Osteoblast (primary cell): ENCODE results near the gene JMJD6. TPM values are rescaled to one million over a fixed set of nuclear protein-coding genes. Genes with fewer than 3 reads are reported as not detected.
"Not testable (repeated sequence)": the region's sequence is repeated elsewhere in the genome, so short reads cannot be mapped to it uniquely, and the experiment has no call there.

ENCODE experiments used
- DNase-seq: peaks from one replicate; pipeline ENCODE4 v3.0.0; 2011; ENCODE audit warnings: low spot score, mixed read lengths; ENCODE audit not compliant: insufficient read length; ENCODE audit errors: missing footprints
- H2AFZ ChIP-seq: 2 replicates; pipeline ENCODE4 v1.6.0; 2011; ENCODE audit warnings: mild to moderate bottlenecking, low read length
- H3K27ac ChIP-seq: 2 replicates; pipeline ENCODE4 v1.5.1; 2011; ENCODE audit warnings: mild to moderate bottlenecking, low read depth, low read length, moderate library complexity
- H3K27me3 ChIP-seq: 2 replicates; pipeline ENCODE4 v1.6.0; 2012; ENCODE audit warnings: mild to moderate bottlenecking, control low read depth, inconsistent platforms, low read length, moderate library complexity; ENCODE audit not compliant: insufficient read depth
- H3K36me3 ChIP-seq: 2 replicates; pipeline ENCODE4 v1.5.1; 2011; ENCODE audit warnings: mild to moderate bottlenecking, low read length, control low read depth, moderate library complexity; ENCODE audit not compliant: insufficient read depth
- H3K4me1 ChIP-seq: 2 replicates; pipeline ENCODE4 v1.5.1; 2011; ENCODE audit warnings: mild to moderate bottlenecking, low read length, control low read depth, moderate library complexity; ENCODE audit not compliant: insufficient read depth
- H3K4me2 ChIP-seq: 2 replicates; pipeline ENCODE4 v1.6.0; 2011; ENCODE audit warnings: mild to moderate bottlenecking, low read length; ENCODE audit not compliant: insufficient read depth
- H3K4me3 ChIP-seq: fragments of 200-600 bp; sonication (generic); 3 replicates; pipeline ENCODE4 v1.5.1; 2012; ENCODE audit warnings: mild to moderate bottlenecking, low read length, inconsistent platforms; ENCODE audit not compliant: insufficient read depth
- H3K79me2 ChIP-seq: 2 replicates; pipeline ENCODE4 v1.6.0; 2012; ENCODE audit warnings: mild to moderate bottlenecking, low read length, control low read depth, inconsistent platforms; ENCODE audit not compliant: insufficient read depth
- H3K9me3 ChIP-seq: 2 replicates; pipeline ENCODE4 v1.5.1; 2011; ENCODE audit warnings: low read depth, low read length, control low read depth
- H4K20me1 ChIP-seq: 2 replicates; pipeline ENCODE4 v1.6.0; 2012; ENCODE audit warnings: mild to moderate bottlenecking, low read length, control low read depth; ENCODE audit not compliant: insufficient read depth
- total RNA-seq: library from RNA; depleted of rRNA; stranded (reverse); fragments of >200 nt; gene quantifications from 2 replicates; pipeline ENCODE4 v1.2.3, GENCODE V29; 2012
- TF ChIP-seq, protein P1 (sequence below): IDR thresholded peaks from 2 replicates; pipeline ENCODE4 v1.5.1; 2011; ENCODE audit warnings: mild to moderate bottlenecking, low read depth, low read length, moderate library complexity; ENCODE audit errors: extremely low read depth

The JMJD6 gene
- total RNA-seq, 1 donor: 18.8 TPM

DNA sequence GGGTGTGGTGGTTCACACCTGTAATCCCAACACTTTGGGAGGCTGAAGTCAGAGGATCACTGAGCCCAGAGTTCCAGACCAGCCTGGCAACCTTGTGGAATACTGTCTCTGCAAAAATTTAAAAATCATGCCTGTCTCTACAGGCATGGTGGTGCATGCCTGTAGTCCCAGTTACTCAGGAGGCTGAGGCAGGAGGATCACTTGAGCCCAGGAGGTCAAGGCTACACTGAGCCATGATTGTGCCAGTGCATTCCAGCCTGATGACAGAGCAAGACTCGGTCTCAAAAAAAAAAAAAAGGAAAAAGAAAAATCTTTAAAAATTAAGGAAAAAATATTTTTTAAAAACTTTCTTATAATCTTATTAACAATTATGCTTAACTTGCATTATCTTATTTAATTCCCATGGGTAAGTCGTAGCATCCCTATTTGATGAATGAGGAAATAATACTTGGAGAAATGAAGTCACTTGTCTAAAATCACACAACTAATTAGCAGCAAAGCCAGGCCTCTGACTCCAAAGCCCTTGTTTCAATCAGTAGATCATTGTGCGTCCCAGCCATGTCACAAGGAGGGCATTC lies 25.1 kb upstream of the JMJD6 start:
- Histone ChIP-seq H3K79me2 (no peaks in the 10 kb centered on the region), H3K4me3 (no peak overlapping the region), H3K4me1 (no peaks in the 10 kb centered on the region), H3K36me3 (peaks cover 10% of the 10 kb centered on the region), H2AFZ (no peak overlapping the region), H4K20me1 (no peaks in the 10 kb centered on the region), H3K27me3 (no peaks in the 10 kb centered on the region), H3K9me3 (no peaks in the 10 kb centered on the region), H3K27ac (no peak overlapping the region), H3K4me2 (no peak overlapping the region)
- no peak for DNase-seq
- TF ChIP-seq, protein P1, sequence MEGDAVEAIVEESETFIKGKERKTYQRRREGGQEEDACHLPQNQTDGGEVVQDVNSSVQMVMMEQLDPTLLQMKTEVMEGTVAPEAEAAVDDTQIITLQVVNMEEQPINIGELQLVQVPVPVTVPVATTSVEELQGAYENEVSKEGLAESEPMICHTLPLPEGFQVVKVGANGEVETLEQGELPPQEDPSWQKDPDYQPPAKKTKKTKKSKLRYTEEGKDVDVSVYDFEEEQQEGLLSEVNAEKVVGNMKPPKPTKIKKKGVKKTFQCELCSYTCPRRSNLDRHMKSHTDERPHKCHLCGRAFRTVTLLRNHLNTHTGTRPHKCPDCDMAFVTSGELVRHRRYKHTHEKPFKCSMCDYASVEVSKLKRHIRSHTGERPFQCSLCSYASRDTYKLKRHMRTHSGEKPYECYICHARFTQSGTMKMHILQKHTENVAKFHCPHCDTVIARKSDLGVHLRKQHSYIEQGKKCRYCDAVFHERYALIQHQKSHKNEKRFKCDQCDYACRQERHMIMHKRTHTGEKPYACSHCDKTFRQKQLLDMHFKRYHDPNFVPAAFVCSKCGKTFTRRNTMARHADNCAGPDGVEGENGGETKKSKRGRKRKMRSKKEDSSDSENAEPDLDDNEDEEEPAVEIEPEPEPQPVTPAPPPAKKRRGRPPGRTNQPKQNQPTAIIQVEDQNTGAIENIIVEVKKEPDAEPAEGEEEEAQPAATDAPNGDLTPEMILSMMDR: no peak

DNA sequence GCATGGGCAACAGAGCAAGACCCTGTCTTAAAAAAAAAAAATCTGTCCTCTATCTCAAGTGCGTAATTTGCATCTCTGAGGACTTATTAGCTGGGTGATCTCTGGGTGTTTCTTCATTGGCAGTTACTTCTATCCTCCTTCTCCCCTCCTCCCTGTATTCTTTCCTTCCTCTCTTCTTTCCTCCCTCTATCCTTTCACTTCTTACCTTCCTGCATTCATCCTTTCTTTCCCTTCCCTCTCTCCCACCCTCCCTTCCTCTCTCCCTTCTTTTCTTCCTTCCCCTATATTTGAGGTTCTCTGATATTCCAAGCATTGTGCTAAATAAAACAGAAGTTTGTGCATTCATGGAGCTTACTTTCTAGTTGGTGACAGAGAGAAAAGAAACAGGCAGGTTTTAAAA lies 22.3 kb upstream of the JMJD6 start:
- TF ChIP-seq, protein P1: no peak
- Histone ChIP-seq H3K9me3 (no peaks in the 10 kb centered on the region), H3K4me3 (no peak overlapping the region), H4K20me1 (no peaks in the 10 kb centered on the region), H3K36me3 (peaks cover 27% of the 10 kb centered on the region), H2AFZ (no peak overlapping the region), H3K27me3 (no peaks in the 10 kb centered on the region), H3K4me2 (no peak overlapping the region), H3K4me1 (no peaks in the 10 kb centered on the region), H3K79me2 (no peaks in the 10 kb centered on the region), H3K27ac (no peak overlapping the region)
- DNase-seq: no peak

DNA sequence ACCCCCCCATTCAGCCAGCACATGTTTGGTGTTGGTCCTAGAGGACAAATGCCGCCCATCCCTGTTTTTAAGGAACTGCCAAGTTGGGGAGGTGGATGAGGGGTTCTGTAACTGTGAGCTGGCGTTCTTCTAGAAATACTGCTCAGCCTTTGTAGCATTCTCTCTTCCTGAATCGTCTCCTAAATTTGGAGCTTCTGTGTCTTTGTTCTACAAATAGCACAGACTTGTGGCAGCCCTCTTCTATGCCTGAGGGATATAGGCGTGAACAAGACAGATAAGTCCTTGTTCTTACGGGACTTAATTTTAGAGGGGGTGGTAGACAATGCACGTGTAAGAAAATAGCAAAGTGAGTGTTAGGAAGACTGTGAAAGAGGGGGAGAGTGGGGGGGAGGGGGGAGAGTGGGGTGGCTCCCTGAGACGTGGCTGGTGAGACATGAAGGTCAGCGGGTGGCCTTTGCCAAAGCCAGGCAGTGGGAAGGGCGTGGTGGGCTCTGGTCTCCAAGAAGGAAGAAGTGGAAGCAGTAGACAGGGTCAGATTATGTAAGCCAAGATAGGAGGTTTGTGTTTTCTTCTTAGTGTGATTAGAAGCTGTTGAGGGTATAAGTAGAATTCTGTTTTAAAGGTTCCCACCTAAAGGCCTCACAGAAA lies 21.4 kb upstream of the JMJD6 start:
- H4K20me1 ChIP-seq: no peaks in the 10 kb centered on the region
- H3K79me2 ChIP-seq: no peaks in the 10 kb centered on the region
- no peak overlapping the region for H3K4me2 ChIP-seq
- DNase-seq: no peak
- no peak overlapping the region for H2AFZ ChIP-seq
- H3K4me3 ChIP-seq: no peak overlapping the region
- TF ChIP-seq, protein P1: no peak
- no peaks in the 10 kb centered on the region for H3K4me1 ChIP-seq
- no peaks in the 10 kb centered on the region for H3K9me3 ChIP-seq
- H3K27me3 ChIP-seq: no peaks in the 10 kb centered on the region
- H3K36me3 ChIP-seq: peaks cover 24% of the 10 kb centered on the region
- no peak overlapping the region for H3K27ac ChIP-seq

DNA sequence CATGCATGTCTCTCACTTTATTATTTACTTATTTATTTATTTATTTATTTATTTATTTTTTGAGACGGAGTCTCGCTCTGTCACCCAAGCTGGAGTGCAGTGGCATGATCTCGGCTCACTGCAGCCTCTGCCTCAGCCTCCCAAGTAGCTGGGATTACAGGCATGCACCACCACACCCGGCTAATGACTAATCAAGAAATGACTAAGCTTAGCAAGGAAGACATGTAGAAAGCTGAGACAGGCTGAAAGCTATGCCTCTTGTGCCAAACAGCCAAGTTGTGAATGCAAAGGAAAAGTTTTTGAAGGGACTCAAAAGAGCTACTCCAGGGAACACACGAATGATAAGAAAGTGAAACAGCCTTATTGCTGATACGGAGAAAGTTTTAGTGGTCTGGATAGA lies 19.4 kb upstream of the JMJD6 start:
- H3K27ac ChIP-seq, H3K79me2 ChIP-seq, H3K27me3 ChIP-seq, H3K4me1 ChIP-seq, H3K4me2 ChIP-seq, H4K20me1 ChIP-seq, H2AFZ ChIP-seq, H3K9me3 ChIP-seq, H3K4me3 ChIP-seq, DNase-seq: not testable (repeated sequence)
- H3K36me3 ChIP-seq: peaks cover 29% of the 10 kb centered on the region
